Stimulated activated CD4-positive, alpha-beta T cell treated with anti-CD3 and anti-CD28 coated beads, TNF-alpha, amount 100 ng/mL, for 4 hours (primary cell): ENCODE results near the gene CGA.
"Not testable (repeated sequence)": the region's sequence is repeated elsewhere in the genome, so short reads cannot be mapped to it uniquely, and the experiment has no call there.

Experiments
- DNase-seq, 3 experiments: peaks; one replicate each; pipeline ENCODE4 v3.0.0-alpha.2; 2020; ENCODE audit warnings: low read depth in 3 of 3

Gene CGA

DNA sequence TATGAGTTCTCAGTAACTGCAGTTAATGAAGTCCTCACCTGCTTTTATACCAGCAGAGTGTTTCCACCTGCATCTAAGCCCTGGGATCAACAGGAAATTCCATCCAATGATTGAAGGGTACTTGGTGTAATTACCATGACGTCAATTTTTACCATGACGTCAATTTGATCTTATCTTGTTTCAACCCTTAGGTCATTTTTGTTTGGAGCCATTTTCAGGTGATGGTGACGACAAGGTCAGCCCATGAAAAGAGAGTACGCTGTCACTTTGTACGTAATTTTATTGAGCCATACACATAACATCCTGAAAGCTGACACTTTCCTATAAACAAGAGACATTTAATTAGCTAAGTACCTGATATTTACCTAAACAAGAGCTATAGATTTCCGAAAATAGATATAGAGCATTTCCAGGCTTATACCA is at the start of gene CGA:
CGA (minus strand) TSS at position 20 of the 423 bp plus-strand sequence. CDS start 6,906 bp downstream, outside the sequence.
- DNase-seq, result no peak

DNA sequence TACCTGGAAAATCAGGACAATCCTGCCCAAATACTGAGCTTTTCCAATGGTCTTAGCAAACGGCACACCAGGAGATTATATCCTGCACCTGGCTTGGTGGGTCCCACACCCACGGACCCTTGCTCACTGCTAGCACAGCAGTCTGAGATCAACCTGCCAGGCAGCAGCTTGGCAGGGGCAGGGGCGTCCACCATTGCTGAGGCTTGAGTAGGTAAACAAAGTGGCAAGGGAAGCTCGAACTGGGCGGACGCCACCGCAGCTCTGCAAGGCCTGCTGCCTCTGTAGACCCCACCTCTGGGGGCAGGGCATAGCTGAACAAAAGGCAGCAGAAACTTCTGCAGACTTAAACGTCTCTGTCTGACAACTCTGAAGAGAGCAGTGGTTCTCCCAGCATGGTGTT is 45.0 kb upstream of the CGA start:
- not testable (repeated sequence) for DNase-seq

DNA sequence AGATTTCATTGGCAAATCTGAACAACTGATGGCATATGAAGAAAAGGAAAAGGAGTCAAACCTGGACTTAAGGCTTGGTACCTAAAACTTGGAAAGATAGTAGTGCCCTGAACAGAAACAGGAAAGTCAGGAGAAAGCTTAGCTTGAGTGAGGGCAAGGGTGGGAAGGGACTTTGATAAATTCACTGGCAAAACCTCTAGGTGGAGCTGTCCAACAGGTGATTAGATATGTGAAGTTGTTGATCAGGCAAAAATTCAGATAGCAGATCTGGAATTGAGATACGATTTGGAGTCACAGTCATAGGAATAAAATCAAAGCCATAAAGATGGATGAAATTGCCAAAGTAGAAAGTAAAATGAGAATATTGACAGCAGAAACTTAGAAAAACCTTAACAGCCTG is 44.3 kb upstream of the CGA start:
- DNase-seq, result peak in 1 of 3 experiments; percentile 29

GRCh38 chr6:87136963-87137362 is 42.1 kb upstream of the CGA start:
- no peak for DNase-seq

GRCh38 chr6:87127737-87128136 is 32.8 kb upstream of the CGA start:
- DNase-seq, result no peak

DNA sequence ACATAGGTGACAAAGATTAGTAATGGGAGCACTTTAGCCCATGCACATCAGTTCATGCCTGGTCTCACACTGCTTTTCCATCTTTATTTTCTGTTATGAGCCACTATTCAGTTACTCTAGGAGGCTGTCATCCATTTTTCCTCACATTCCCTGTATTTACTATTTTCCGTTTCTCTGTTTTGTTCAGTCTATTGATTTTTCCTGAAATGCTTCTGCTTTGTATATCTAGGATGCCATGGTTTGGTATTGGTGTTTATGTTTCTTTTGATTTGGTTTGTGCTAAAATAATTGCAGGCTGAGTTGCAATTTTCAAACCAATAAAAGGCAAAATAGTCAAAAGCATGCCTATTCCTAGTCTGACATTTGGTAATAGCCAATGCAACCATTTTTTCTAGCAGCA is 31.6 kb upstream of the CGA start:
- no peak for DNase-seq

DNA sequence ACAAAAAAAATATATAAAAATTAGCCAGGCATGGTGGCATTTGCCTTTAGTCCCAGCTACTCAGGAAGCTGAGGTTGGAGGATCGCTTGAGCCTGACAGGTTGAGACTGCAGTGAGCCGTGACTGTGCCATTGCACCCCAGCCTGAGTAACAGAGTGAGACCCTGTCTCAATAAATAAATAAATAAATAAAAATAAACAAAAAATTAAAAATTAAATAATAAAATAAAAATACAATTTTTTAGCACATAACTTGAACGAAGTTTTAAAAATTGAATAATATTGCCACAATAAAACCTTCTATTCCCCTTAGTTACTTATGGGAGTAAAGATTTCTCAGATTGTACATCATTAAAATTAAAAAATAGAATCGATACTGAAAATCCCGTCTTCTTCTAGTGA is 29.2 kb upstream of the CGA start:
- no peak for DNase-seq

DNA sequence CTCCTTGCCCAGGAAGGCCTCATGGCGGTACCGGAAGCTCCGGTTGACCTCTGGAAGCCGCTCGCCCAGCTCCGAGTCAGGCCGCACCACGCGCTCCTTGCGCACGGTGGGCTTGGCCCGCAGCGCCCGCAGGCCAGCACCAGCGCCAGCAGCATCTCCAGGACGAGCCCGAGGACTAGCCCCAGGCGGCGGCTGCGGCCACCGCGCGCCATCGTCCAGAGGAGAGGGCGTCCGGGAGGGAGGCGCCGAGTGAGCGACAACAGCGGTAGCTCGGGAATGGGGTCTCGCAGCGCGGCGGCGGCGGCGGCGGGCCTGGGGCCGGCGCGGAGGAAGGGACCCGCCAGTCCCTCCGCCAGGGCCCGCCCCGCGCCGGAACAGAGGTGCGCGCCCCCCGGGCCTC is 27.6 kb upstream of the CGA start:
- DNase-seq, result no peak

DNA sequence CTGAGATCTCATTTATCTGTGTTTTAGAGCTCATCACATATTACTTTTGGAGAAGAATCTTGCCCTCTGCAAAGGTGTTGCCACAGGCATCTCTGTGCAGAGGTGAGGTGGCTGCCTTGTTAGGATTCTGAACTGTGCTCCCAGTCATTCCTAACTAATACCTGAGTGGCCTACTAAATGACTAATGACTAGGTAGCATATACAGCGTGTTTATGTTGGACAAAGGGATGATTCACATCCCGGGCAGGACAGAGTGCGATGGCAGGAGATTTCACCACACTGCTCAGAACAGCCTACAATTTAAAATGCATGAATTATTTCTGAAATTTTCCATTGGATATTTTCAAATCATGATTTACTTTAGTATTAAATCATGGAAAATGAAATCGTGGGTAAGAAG is 23.1 kb upstream of the CGA start:
- DNase-seq, result no peak

DNA sequence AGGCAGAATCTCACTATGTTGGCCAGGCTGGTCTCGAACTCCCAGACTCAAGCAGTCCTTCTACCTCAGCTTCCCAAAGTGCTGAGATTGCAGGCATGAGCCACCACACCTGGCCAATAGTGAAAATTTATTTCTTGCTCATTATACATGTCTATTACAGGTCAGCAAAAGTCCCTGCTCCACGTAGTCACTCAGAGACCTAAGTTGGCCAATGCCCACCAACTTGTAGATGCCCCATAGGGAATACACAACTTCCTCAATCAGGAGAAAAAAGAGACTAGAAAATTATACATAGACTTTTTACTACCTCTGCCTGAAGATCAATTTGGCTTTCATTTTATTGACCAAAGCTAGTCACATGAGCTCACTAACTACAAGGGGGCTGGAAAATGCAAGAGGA is 22.0 kb upstream of the CGA start:
- no peak for DNase-seq

DNA sequence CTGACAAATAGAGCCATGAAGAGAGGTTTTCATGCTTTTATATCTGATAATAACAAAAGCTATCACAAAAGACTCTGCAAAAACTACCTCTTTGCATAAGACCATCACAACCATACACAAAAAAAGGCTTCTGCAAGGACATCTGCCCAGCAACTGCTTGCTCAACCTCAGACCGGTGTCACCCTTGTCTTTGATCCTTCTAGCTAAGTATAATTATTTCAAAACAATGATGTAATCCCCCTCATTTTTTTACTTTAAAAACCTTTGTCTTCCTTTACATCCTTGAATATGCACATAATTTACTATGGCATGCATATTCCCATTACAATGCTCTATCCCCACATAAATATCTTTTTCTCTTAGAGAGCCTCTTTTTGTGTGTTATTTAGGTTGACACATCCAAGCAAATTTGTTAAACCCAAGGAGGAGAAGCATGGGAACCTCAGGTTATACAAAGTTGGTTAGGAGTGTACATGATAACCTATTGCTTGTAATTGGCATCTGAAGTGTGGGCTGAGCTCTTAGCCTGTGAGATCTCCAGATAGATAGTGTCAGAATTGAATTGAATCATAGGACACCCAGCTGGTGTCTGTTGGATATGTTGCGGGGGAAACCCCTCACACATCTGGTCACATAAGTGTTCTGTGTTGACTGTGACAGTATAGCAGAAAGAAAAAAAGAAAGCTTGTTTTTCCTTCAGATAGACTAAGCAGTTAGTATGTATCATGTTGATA is 20.7 kb upstream of the CGA start:
- no peak for DNase-seq

DNA sequence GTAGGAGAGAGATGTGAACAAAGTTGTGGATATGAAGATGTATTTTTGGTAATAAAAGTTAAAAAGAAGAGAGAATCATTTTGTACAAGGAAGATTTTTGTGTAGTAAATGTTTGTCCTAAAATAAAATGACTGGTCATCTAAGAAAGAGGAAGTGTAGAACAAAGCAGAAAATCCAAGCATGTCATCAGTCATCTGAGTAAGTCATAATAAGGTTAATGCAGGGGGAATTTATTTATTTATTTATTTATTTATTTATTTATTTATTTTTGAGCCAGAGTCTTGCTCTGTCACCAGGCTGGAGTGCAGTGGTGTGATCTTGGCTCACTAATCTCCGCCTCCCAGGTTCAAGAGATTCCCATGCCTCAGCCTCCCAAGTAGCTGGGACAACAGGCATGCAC is 15.7 kb upstream of the CGA start:
- DNase-seq, result no peak

DNA sequence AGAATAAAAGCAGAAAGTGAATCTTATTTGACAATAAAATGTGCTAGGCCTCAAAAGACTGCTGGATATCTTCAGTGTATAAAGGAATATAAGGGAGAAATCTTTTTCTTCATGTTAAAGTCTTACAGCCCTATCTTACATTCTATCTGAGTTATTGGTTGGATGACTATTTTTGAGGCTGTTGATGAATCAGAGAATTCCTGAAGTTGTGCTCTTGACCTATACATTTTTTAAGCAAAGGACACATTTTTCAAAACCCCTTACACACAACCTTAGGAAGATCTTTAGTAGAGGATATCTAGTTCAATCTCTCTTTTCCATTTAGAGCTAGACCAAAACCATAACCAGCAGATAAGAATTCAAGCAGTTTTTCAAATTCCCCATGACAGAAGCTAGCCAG is 10.9 kb upstream of the CGA start:
- DNase-seq, result no peak

GRCh38 chr6:87104667-87105066 is 9.8 kb upstream of the CGA start:
- DNase-seq, result no peak

DNA sequence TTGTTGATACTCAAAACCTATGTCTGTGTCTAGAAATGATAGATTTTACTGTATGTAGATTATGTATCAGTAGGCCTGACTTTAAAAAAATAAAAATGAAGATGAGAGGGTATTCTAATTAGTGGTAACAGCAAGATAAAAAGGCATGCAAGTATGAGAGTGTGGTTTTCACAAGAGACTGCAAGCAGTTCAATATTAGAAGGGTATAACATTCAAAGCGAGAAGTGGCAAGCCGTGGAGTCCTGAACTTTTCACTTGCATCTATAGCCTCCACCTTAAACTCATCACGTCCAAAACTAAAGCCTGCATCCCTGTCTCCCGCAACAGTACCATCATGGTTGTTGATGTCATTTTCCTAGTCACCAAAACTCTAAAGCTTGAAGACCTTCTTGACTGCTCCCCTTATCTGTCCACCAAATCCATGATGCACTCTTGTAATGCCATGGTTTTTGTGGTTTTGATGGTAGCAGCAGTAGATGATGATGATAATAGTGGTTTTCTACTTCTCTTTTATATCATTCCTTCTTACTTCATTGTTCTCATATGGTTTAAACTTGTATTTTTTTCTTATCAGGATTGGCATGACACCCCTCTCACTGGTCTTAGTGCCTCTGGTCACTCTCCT is 9.2 kb upstream of the CGA start:
- DNase-seq, result no peak

DNA sequence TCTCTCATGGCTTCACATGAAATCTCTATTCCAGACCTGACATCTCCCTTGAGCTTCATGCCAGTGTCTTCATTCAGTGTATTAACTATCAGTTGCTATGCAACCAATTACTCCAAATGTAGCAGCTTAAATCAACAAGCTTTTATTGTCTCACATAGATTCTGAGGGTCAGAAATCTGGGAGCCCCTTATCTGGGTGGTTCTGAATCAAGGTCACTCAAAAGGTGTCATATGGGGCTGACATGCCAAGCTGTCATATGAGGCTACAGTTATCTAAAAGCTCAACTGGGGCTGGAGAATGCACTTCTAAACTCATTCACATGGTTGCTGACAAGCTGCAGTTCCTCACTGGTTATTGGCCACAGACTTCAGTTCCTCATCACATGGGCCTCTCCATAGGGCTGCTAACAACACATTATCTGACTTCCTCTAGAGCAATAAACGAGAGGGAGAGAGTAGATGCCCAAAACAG is 7.3 kb upstream of the CGA start:
- DNase-seq, result no peak

DNA sequence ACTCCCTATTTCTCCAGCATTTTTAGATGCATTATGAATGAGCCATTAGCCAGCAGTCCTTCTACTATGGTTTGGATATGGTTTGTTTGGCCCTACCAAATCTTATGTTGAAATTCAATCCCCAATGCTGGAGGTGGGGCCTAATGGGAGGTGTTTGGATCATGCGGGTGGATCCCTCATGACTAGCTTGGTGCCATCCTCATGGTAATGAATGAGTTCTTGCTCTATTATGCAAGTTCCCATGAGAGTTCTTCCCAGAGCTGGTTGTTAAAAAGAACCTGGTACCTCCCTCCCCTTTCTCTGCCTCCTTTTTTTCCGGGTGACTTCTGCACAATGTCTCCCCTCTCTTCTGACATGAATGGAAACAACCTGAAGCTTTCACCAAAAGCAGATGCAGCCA is 6.2 kb upstream of the CGA start:
- no peak for DNase-seq

GRCh38 chr6:87100216-87100615 is 5.3 kb upstream of the CGA start:
- DNase-seq, result no peak

DNA sequence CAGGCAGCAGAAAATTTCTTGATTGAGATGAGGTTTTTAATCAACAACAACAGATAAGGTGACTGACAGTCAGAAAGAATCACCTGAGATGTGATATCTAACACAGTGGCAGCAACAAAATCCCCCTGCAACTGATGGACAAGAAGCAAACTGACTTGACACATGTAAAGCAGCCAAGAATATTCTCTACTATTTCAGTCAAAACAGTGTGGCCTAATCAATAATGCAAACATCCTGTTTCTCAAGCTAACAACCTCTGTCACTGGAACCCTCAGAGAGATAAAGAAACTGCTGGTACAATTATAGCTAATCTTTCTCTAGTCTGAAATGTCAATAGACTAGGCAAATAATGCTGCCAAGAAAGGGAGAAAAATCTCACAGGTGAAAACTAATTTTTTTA is 4.6 kb upstream of the CGA start:
- no peak for DNase-seq

DNA sequence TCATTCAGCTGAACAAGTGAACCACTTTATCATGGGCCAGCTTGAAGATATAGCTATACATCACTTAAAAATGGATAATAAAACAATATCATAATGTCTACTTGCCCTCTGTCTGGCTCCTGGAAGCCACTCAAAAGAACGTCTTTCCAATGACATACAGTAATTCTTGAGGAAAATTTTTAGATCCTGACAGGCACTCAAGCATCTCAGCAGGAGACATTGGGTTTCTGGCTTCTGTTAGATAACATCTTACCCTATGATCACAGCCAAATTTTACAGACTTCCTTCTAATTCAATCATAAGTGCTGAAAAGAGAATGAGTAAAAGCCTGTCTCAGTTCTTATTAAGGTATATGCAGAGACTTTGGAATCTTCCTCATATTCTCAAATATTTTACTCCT is 330 bp downstream of the CGA start:
- no peak for DNase-seq

- no peak for DNase-seq
Observed at GRCh38 chr6:87093651-87094050, 1.3 kb downstream of the CGA start.

DNA sequence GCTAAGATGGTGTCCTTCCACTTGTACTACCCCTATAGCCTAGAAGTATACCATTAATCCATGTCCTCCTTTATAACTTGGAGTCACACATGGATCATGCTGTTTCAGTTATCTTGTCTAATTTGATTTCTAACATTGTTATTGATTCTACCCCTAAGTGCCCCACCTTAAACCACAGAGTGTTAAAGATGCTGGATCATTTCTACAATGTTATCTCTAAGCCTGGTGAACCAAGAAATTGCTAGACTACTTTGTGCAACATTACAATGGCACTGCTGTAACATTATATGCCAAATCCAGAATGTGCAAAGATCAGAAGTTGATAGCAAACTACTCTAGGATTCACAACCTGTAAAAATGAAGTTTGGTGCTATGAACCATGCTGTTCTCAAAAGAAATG is 1.7 kb downstream of the CGA start:
- DNase-seq, result no peak

DNA sequence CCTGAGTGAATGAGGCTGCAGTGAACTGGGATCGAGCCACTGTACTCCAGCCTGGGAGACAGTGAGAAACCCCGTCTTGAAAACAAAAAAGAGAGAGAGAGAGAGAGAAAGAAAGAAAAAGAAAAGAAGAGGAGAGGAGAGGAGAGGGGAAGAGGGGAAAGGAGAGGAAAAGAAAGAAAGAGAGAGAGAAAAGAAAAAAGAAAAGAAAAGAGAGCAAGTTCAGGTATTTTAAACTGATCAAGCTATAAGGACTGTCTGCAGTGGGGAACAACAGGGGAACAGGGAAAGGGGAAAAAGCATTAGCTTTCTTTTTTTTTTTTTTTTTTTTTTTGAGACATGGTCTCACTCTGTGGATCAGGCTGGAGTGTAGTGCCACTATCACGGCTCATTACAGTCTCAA is 2.5 kb downstream of the CGA start:
- no peak for DNase-seq

- no peak for DNase-seq
Observed at GRCh38 chr6:87089135-87089534, 5.8 kb downstream of the CGA start.
